Measurements from ENCODE around the gene HDAC7.

DNA sequence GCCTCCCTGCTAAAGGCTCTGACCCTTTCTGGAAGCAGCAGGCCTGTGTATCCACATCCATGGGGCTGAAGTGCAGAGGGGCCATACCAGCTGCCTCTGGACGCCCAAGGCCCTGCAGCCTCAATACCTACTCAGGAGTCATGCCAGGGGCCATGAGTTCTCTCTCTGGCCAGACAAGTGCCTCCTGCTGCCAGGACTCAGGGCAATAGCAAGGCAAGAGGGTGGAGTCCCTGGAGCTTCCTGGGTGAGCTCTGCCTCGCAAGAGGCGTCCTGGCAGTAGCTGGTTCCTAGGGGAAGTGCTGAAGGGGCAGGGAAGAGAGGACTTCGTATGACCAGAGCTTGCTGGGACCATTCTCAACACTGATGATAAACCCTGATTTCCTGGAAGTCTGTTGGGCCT lies 83.5 kb downstream of the HDAC7 start:
- TF ChIP-seq, protein P1, sequence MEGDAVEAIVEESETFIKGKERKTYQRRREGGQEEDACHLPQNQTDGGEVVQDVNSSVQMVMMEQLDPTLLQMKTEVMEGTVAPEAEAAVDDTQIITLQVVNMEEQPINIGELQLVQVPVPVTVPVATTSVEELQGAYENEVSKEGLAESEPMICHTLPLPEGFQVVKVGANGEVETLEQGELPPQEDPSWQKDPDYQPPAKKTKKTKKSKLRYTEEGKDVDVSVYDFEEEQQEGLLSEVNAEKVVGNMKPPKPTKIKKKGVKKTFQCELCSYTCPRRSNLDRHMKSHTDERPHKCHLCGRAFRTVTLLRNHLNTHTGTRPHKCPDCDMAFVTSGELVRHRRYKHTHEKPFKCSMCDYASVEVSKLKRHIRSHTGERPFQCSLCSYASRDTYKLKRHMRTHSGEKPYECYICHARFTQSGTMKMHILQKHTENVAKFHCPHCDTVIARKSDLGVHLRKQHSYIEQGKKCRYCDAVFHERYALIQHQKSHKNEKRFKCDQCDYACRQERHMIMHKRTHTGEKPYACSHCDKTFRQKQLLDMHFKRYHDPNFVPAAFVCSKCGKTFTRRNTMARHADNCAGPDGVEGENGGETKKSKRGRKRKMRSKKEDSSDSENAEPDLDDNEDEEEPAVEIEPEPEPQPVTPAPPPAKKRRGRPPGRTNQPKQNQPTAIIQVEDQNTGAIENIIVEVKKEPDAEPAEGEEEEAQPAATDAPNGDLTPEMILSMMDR (conservative IDR thresholded peaks at IDR 0.05; ENCODE audit: low read depth in 2 of 2): no peak
- TF ChIP-seq POLR2AphosphoS5 (IDR thresholded peaks at IDR 0.05; ENCODE audit: low read depth) (no peak), EZH2 (IDR thresholded peaks at IDR 0.05; ENCODE audit: low read depth, unreplicated experiment) (no peak), CREB1 (CRISPR knock-in tag; IDR thresholded peaks at IDR 0.05; ENCODE audit: low read depth) (no peak), JUNB (IDR thresholded peaks at IDR 0.05; ENCODE audit: unreplicated experiment) (no peak), EZH2phosphoT487 (IDR thresholded peaks at IDR 0.05; ENCODE audit: unreplicated experiment) (no peak), NANOG (IDR thresholded peaks at IDR 0.05; ENCODE audit: borderline replicate concordance) (no peak), STAT1 (IDR thresholded peaks at IDR 0.05; ENCODE audit: unreplicated experiment) (no peak), ZNF114 (CRISPR knock-in tag; IDR thresholded peaks at IDR 0.05) (no peak), ZNF331 (CRISPR knock-in tag; IDR thresholded peaks at IDR 0.05; ENCODE audit: low read depth) (no peak)
- TF ChIP-seq, protein P2, sequence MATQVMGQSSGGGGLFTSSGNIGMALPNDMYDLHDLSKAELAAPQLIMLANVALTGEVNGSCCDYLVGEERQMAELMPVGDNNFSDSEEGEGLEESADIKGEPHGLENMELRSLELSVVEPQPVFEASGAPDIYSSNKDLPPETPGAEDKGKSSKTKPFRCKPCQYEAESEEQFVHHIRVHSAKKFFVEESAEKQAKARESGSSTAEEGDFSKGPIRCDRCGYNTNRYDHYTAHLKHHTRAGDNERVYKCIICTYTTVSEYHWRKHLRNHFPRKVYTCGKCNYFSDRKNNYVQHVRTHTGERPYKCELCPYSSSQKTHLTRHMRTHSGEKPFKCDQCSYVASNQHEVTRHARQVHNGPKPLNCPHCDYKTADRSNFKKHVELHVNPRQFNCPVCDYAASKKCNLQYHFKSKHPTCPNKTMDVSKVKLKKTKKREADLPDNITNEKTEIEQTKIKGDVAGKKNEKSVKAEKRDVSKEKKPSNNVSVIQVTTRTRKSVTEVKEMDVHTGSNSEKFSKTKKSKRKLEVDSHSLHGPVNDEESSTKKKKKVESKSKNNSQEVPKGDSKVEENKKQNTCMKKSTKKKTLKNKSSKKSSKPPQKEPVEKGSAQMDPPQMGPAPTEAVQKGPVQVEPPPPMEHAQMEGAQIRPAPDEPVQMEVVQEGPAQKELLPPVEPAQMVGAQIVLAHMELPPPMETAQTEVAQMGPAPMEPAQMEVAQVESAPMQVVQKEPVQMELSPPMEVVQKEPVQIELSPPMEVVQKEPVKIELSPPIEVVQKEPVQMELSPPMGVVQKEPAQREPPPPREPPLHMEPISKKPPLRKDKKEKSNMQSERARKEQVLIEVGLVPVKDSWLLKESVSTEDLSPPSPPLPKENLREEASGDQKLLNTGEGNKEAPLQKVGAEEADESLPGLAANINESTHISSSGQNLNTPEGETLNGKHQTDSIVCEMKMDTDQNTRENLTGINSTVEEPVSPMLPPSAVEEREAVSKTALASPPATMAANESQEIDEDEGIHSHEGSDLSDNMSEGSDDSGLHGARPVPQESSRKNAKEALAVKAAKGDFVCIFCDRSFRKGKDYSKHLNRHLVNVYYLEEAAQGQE (IDR thresholded peaks at IDR 0.05; ENCODE audit: unreplicated experiment): no peak
- TF ChIP-seq, protein P3, sequence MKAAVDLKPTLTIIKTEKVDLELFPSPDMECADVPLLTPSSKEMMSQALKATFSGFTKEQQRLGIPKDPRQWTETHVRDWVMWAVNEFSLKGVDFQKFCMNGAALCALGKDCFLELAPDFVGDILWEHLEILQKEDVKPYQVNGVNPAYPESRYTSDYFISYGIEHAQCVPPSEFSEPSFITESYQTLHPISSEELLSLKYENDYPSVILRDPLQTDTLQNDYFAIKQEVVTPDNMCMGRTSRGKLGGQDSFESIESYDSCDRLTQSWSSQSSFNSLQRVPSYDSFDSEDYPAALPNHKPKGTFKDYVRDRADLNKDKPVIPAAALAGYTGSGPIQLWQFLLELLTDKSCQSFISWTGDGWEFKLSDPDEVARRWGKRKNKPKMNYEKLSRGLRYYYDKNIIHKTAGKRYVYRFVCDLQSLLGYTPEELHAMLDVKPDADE (IDR thresholded peaks at IDR 0.05): no peak
- TF ChIP-seq, protein P4, sequence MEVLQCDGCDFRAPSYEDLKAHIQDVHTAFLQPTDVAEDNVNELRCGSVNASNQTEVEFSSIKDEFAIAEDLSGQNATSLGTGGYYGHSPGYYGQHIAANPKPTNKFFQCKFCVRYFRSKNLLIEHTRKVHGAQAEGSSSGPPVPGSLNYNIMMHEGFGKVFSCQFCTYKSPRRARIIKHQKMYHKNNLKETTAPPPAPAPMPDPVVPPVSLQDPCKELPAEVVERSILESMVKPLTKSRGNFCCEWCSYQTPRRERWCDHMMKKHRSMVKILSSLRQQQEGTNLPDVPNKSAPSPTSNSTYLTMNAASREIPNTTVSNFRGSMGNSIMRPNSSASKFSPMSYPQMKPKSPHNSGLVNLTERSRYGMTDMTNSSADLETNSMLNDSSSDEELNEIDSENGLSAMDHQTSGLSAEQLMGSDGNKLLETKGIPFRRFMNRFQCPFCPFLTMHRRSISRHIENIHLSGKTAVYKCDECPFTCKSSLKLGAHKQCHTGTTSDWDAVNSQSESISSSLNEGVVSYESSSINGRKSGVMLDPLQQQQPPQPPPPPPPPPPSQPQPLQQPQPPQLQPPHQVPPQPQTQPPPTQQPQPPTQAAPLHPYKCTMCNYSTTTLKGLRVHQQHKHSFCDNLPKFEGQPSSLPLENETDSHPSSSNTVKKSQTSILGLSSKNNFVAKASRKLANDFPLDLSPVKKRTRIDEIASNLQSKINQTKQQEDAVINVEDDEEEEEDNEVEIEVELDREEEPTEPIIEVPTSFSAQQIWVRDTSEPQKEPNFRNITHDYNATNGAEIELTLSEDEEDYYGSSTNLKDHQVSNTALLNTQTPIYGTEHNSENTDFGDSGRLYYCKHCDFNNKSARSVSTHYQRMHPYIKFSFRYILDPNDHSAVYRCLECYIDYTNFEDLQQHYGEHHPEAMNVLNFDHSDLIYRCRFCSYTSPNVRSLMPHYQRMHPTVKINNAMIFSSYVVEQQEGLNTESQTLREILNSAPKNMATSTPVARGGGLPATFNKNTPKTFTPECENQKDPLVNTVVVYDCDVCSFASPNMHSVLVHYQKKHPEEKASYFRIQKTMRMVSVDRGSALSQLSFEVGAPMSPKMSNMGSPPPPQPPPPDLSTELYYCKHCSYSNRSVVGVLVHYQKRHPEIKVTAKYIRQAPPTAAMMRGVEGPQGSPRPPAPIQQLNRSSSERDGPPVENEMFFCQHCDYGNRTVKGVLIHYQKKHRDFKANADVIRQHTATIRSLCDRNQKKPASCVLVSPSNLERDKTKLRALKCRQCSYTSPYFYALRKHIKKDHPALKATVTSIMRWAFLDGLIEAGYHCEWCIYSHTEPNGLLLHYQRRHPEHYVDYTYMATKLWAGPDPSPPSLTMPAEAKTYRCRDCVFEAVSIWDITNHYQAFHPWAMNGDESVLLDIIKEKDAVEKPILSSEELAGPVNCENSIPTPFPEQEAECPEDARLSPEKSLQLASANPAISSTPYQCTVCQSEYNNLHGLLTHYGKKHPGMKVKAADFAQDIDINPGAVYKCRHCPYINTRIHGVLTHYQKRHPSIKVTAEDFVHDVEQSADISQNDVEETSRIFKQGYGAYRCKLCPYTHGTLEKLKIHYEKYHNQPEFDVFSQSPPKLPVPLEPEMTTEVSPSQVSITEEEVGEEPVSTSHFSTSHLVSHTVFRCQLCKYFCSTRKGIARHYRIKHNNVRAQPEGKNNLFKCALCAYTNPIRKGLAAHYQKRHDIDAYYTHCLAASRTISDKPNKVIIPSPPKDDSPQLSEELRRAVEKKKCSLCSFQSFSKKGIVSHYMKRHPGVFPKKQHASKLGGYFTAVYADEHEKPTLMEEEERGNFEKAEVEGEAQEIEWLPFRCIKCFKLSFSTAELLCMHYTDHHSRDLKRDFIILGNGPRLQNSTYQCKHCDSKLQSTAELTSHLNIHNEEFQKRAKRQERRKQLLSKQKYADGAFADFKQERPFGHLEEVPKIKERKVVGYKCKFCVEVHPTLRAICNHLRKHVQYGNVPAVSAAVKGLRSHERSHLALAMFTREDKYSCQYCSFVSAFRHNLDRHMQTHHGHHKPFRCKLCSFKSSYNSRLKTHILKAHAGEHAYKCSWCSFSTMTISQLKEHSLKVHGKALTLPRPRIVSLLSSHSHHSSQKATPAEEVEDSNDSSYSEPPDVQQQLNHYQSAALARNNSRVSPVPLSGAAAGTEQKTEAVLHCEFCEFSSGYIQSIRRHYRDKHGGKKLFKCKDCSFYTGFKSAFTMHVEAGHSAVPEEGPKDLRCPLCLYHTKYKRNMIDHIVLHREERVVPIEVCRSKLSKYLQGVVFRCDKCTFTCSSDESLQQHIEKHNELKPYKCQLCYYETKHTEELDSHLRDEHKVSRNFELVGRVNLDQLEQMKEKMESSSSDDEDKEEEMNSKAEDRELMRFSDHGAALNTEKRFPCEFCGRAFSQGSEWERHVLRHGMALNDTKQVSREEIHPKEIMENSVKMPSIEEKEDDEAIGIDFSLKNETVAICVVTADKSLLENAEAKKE (CRISPR knock-in tag; IDR thresholded peaks at IDR 0.05): no peak

All from GM23338 (cell line).